Mesodermal cell (in vitro differentiated cells): Measurements from ENCODE around the gene C5orf52.
"Not testable (repeated sequence)": the region's sequence is repeated elsewhere in the genome, so short reads cannot be mapped to it uniquely, and the experiment has no call there.

ENCODE experiments used
- H3K27ac ChIP-seq: 2 replicates; pipeline ENCODE4 v1.7.0; 2013; ENCODE audit warnings: mild to moderate bottlenecking, low read depth, low read length, moderate library complexity; ENCODE audit not compliant: severe bottlenecking
- H3K36me3 ChIP-seq: 2 replicates; pipeline ENCODE4 v1.7.1; 2013; ENCODE audit warnings: mild to moderate bottlenecking, low read length, moderate library complexity; ENCODE audit not compliant: control insufficient read depth, insufficient read depth
- H3K4me1 ChIP-seq: one replicate; pipeline ENCODE4 v1.7.1; 2013; ENCODE audit warnings: mild to moderate bottlenecking, low read length; ENCODE audit not compliant: insufficient read depth, control insufficient read depth, poor library complexity, severe bottlenecking
- H3K4me3 ChIP-seq: 2 replicates; pipeline ENCODE4 v1.7.0; 2013; ENCODE audit warnings: low read length, control low read depth, mild to moderate bottlenecking; ENCODE audit not compliant: insufficient read depth, poor library complexity, severe bottlenecking; ENCODE audit errors: extremely low read depth
- H3K9me3 ChIP-seq: 2 replicates; pipeline ENCODE4 v1.7.1; 2013; ENCODE audit warnings: mild to moderate bottlenecking, low read length, moderate library complexity; ENCODE audit not compliant: control insufficient read depth
- WGBS, 2 experiments: methylation state at CpG; one replicate each; pipeline ENCODE4 v1.1.5; 2013; ENCODE audit warnings: missing lambda C conversion rate in 2 of 2; ENCODE audit not compliant: insufficient coverage in 2 of 2; 5-methylcytosine and 5-hydroxymethylcytosine counted together

The C5orf52 gene

GRCh38 chr5:157679801-157680200, 8.5 kb downstream of the C5orf52 start:
- Histone ChIP-seq H3K4me3 (no peak overlapping the region), H3K36me3 (no peaks in the 10 kb centered on the region), H3K9me3 (no peaks in the 10 kb centered on the region), H3K4me1 (no peaks in the 10 kb centered on the region), H3K27ac (no peak overlapping the region)
- 93 to 95% methylated on average over 5 to 6 of the region's 9 CpGs for WGBS, 2 experiments

- Histone ChIP-seq H3K4me1 (no peaks in the 10 kb centered on the region), H3K27ac (no peak overlapping the region), H3K9me3 (no peaks in the 10 kb centered on the region), H3K4me3 (no peak overlapping the region), H3K36me3 (no peaks in the 10 kb centered on the region)
- 88 to 94% methylated on average over 2 of the region's 2 CpGs for WGBS, 2 experiments
These were observed 8.9 kb downstream of the C5orf52 start for GRCh38 chr5:157680239-157680638.

DNA sequence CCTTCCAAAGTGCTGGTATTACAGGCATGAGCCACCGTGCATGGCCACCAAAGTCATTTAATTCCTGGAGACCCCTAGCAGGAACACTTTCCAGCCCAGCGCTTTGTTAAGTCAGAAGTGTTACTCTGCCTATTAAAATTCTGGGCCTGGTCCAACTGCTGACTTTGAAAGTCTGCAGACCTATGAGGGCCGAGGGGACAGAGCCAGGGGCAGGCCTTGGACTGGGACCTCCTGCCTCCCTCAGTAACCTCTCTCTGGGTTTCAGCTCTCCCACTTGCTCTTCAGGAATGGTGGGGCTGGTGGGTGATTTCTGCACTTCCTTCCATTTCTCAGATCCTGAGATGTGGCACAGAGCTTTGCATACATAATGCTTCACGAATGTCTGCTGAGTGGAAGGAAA, 9.7 kb downstream of the C5orf52 start:
- WGBS, 2 experiments = 91 to 93% methylated on average over 3 of the region's 4 CpGs
- no peak overlapping the region for H3K27ac ChIP-seq
- no peaks in the 10 kb centered on the region for H3K4me1 ChIP-seq
- no peaks in the 10 kb centered on the region for H3K36me3 ChIP-seq
- H3K9me3 ChIP-seq = no peaks in the 10 kb centered on the region
- H3K4me3 ChIP-seq = no peak overlapping the region

- Histone ChIP-seq H3K9me3 (no peaks in the 10 kb centered on the region), H3K4me1 (no peaks in the 10 kb centered on the region), H3K36me3 (no peaks in the 10 kb centered on the region), H3K4me3 (no peak overlapping the region), H3K27ac (no peak overlapping the region)
- WGBS, 2 experiments = 67 to 83% methylated on average over 3 of the region's 3 CpGs
These were observed 10.9 kb downstream of the C5orf52 start for GRCh38 chr5:157682257-157682656.

- H3K4me3 ChIP-seq, H3K9me3 ChIP-seq, H3K4me1 ChIP-seq, H3K36me3 ChIP-seq, H3K27ac ChIP-seq: not testable (repeated sequence)
- WGBS, 2 experiments = 88 to 96% methylated on average over 7 to 12 of the region's 14 CpGs
These were observed 15.2 kb downstream of the C5orf52 start for GRCh38 chr5:157686276-157687197.

- no peaks in the 10 kb centered on the region for H3K4me1 ChIP-seq
- peaks cover 3% of the 10 kb centered on the region for H3K9me3 ChIP-seq
- WGBS, 2 experiments = no CpG with 5 or more reads among the region's 1 CpG
- no peak overlapping the region for H3K4me3 ChIP-seq
- no peaks in the 10 kb centered on the region for H3K36me3 ChIP-seq
- no peak overlapping the region for H3K27ac ChIP-seq
These were observed 15.8 kb downstream of the C5orf52 start for GRCh38 chr5:157687198-157687554.

GRCh38 chr5:157689942-157690689, 18.8 kb downstream of the C5orf52 start:
- WGBS, 2 experiments = 94 to 96% methylated on average over 46 to 52 of the region's 52 CpGs
- no peaks in the 10 kb centered on the region for H3K4me1 ChIP-seq
- no peak overlapping the region for H3K4me3 ChIP-seq
- no peaks in the 10 kb centered on the region for H3K36me3 ChIP-seq
- peaks cover 3% of the 10 kb centered on the region for H3K9me3 ChIP-seq
- no peak overlapping the region for H3K27ac ChIP-seq

- no peaks in the 10 kb centered on the region for H3K4me1 ChIP-seq
These were observed 19.5 kb downstream of the C5orf52 start for GRCh38 chr5:157690690-157691433.

DNA sequence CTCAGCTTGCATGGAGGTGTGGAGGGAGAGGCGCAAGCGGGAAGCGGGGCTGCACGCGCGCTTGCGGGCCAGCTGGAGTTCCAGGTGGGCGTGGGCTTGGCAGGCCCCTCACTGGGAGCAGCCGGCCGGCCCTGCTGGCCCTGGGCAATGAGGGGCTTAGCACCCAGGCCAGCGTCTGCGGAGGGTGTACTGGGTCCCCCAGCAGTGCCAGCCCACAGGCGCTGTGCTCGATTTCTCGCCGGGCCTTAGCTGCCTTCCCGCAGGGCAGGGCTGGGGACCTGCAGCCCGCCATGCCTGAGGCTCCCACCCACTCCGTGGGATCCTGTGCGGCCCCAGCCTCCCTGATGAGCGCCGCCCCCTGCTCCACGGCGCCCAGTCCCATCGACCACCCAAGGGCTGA, 22.5 kb downstream of the C5orf52 start:
- peaks cover 13% of the 10 kb centered on the region for H3K9me3 ChIP-seq
- not testable (repeated sequence) for H3K27ac ChIP-seq, H3K36me3 ChIP-seq, H3K4me3 ChIP-seq, H3K4me1 ChIP-seq
- 89% methylated on average over 25 of the region's 25 CpGs for WGBS, 2 experiments

More at GRCh38 chr5:157690690-157691433, 19.5 kb downstream of the C5orf52 start:
- Histone ChIP-seq H3K4me3 (no peak overlapping the region), H3K27ac (no peak overlapping the region), H3K9me3 (peaks cover 3% of the 10 kb centered on the region), H3K36me3 (no peaks in the 10 kb centered on the region)
- 94 to 95% methylated on average over 53 of the region's 53 CpGs for WGBS, 2 experiments

DNA sequence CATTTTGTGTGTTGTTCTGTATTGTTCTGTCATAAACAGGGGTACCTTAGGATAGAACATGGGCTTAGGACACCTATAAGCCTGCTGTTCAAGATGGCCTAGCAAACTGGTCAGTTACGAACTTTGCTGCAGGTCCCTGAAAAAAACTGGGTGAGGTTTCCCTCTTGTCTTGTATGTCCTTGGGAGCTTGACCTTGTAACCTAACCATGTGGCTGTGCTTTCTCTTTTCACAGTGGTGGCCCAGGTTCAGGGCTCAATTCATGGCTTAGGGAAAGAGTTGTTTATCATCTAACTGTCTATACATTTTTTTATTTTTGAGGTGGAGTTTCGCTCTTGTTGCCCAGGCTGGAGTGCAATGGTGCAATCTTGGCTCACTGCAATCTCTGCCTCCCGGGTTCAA, 24.8 kb downstream of the C5orf52 start:
- H3K4me1 ChIP-seq, H3K36me3 ChIP-seq, H3K27ac ChIP-seq, H3K4me3 ChIP-seq: not testable (repeated sequence)
- H3K9me3 ChIP-seq = peaks cover 16% of the 10 kb centered on the region
- 83 to 100% methylated on average over 1 of the region's 3 CpGs for WGBS, 2 experiments
